Stomach (tissue), 4 donors: Measurements from ENCODE around the gene ELP2.

ENCODE experiments used
- EP300 ChIP-seq: sonication (generic); formaldehyde crosslinking; IDR thresholded peaks from one replicate; pipeline ENCODE4 v1.6.1; 2017; ENCODE audit warnings: antibody characterized with exemption
- POLR2AphosphoS5 ChIP-seq, 3 donors: sonication (generic); formaldehyde crosslinking; IDR thresholded peaks; one replicate each; pipeline ENCODE4 v1.6.1; 2016; ENCODE audit warnings: antibody characterized with exemption in 3 of 3

DNA sequence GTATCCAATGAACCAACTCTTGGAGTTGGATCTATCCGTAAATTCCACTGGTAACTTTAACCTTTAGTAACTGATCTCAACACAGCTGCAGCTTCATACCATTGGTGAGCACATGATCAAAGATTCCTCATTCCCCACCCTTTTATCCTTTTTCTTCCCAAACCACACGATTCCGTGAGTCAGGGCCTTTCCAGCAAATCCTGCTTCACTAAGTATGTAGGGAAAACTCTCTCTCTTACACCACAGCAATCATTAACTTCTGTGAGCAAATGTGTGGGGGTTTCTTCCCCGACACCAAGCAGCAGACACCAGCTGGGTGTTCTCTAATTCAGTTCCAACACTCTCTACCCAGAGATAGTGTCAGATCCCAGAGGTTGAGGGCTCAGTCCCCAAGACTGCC is 23.5 kb downstream of the ELP2 start:
- no peak for TF ChIP-seq EP300
- no peak for TF ChIP-seq POLR2AphosphoS5 (IDR thresholded peaks at IDR 0.05)
